Panc1 (cell line): ENCODE results near the gene CUX1.

Source experiments
- CTCF ChIP-seq: fragments of 450-650 bp; IDR thresholded peaks from 2 replicates; pipeline ENCODE4 v1.5.1; 2017; ENCODE audit warnings: mild to moderate bottlenecking
- POLR2AphosphoS5 ChIP-seq: IDR thresholded peaks from 2 replicates; pipeline ENCODE4 v1.6.1; 2012; ENCODE audit warnings: mild to moderate bottlenecking, low read depth, low read length, moderate library complexity
- REST ChIP-seq, 2 experiments: IDR thresholded peaks; 2 replicates each; pipeline ENCODE4 v1.6.1; 2011 to 2012; ENCODE audit warnings: low read depth in 2 of 2, control low read depth in 1 of 2, low read length in 1 of 2, mild to moderate bottlenecking in 1 of 2, moderate library complexity in 1 of 2; ENCODE audit not compliant: insufficient read depth in 1 of 2
- TCF7L2 ChIP-seq: IDR thresholded peaks from 2 replicates; pipeline ENCODE4 v1.6.1; 2011; ENCODE audit warnings: mild to moderate bottlenecking, low read depth, low read length, inconsistent platforms

DNA sequence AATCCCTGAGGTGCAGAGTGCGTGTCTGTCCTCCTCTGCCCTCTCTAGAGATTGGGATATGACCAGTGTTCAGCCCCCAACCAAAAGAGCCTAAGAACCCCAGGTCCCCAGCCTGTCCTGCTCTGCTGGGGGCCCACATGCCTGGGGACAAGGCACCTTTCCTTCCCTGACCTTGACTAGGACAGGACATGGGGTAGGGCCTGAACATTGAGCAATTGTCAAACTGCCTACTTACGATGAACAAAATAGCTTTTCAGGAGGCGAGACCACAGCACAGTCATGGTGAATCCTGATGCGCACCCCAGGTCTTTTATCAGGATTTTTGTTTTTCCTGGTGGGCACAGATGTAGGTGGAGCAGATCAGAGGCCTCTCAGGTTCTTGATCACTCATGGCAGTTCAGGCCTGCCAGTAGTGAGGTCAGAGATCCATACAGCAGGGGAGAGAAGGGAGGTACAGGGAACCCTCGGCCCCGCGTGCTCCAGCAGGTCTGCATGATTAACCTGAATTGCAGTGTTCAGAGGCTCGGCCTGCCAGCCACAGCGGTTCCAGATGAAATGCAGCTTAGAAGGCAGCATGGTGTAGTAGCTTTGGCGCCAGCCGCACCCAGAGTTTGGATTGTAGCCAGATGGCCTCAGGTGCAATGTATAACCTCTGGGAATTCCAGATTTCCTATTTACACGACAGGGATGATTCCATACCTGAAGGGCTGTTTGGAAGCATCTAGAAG is 191.3 kb downstream of the CUX1 start:
- no peak for TF ChIP-seq CTCF
- no peak for TF ChIP-seq POLR2AphosphoS5
- TF ChIP-seq REST (IDR thresholded peaks at IDR 0.05; ENCODE audit: insufficient read depth in 1 of 2, low read depth in 2 of 2, low read length in 1 of 2): no peak
- TF ChIP-seq TCF7L2: no peak
